Measurements from ENCODE around the gene NLRC4. TPM values are rescaled to one million over a fixed set of nuclear protein-coding genes. Genes with fewer than 3 reads are reported as not detected.

NLRC4 gene
- total and polyA plus RNA-seq, 2 of the 4 experiments (the other 2 are of a cell fraction), result not detected

DNA sequence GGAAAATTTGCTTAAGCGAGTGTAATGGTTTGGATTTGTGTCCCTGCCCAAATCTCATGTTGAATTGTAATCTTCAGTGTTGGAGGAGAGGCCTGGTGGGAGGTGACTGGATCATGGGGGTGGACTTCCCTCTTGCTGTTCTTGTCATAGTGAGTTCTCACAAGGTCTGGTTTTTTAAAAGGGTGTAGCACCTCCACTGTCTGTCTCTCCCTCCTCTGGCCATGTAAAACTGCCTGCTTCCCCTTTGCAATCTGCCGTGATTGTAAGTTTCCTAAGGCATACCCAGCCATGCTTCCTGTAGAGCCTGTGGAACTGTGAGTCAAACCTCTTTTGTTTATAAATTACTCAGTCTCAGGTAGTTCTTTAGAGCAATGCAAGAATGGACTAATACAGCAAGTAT, 19.6 kb upstream of the NLRC4 start:
- 0 out of 2 replicates have a peak overlapping the region, but pooled peaks have one; percentile 24 for H3K14ac ChIP-seq (replicated peaks; ENCODE audit: low read depth, low read length)
- no peak overlapping the region for H4K5ac ChIP-seq (ENCODE audit: low read depth, low read length)
- H3K36me3 ChIP-seq (ENCODE audit: control insufficient read depth, insufficient read depth, low read length), result peaks cover 12% of the 10 kb centered on the region
- dilution Hi-C loops (cut with HindIII; ENCODE audit: low sequenced_read_pairs, unreplicated experiment), result no loop called here
- peaks cover 3% of the 10 kb centered on the region for H3K9me1 ChIP-seq (ENCODE audit: insufficient read depth, low read length)
- TF ChIP-seq RAD21 (IDR thresholded peaks at IDR 0.05; ENCODE audit: low read length), result no peak
- no peak for TF ChIP-seq NFE2L2 (IDR thresholded peaks at IDR 0.05; ENCODE audit: low read depth, low read length)
- TF ChIP-seq BHLHE40 (IDR thresholded peaks at IDR 0.05; ENCODE audit: low read depth, low read length), result no peak
- TF ChIP-seq CHD1 (IDR thresholded peaks at IDR 0.05; ENCODE audit: low read depth, low read length), result no peak
- TF ChIP-seq, protein P1, sequence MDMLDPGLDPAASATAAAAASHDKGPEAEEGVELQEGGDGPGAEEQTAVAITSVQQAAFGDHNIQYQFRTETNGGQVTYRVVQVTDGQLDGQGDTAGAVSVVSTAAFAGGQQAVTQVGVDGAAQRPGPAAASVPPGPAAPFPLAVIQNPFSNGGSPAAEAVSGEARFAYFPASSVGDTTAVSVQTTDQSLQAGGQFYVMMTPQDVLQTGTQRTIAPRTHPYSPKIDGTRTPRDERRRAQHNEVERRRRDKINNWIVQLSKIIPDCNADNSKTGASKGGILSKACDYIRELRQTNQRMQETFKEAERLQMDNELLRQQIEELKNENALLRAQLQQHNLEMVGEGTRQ (IDR thresholded peaks at IDR 0.05; ENCODE audit: low read depth, low read length), result no peak
- TF ChIP-seq, protein P2, sequence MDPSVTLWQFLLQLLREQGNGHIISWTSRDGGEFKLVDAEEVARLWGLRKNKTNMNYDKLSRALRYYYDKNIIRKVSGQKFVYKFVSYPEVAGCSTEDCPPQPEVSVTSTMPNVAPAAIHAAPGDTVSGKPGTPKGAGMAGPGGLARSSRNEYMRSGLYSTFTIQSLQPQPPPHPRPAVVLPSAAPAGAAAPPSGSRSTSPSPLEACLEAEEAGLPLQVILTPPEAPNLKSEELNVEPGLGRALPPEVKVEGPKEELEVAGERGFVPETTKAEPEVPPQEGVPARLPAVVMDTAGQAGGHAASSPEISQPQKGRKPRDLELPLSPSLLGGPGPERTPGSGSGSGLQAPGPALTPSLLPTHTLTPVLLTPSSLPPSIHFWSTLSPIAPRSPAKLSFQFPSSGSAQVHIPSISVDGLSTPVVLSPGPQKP (IDR thresholded peaks at IDR 0.05; ENCODE audit: borderline replicate concordance, low read depth, low read length), result no peak
- TF ChIP-seq CEBPB (IDR thresholded peaks at IDR 0.05; ENCODE audit: low read depth, low read length), result no peak
- TF ChIP-seq FOS (IDR thresholded peaks at IDR 0.05; ENCODE audit: low read depth, low read length), result no peak
- TF ChIP-seq MXI1 (IDR thresholded peaks at IDR 0.05; ENCODE audit: borderline replicate concordance, low read depth, low read length), result no peak
- no peak for TF ChIP-seq MAZ (IDR thresholded peaks at IDR 0.05; ENCODE audit: borderline replicate concordance, low read depth, low read length)
- no peak for TF ChIP-seq MAFK (IDR thresholded peaks at IDR 0.05; ENCODE audit: low read depth, low read length)
- ATAC-seq (ENCODE audit: low read depth) (peak; percentile 50), DNase-seq (peak; percentile 68)
- no peak overlapping the region for H2BK15ac ChIP-seq (ENCODE audit: low read depth, low read length)
- ChIA-PET POLR2A (ENCODE audit: unreplicated experiment) (no interaction called here), CTCF (interaction anchor here (0.5 kb wide), 1 partner anchor 89 kb away, joined by 4 read pairs; no protein-coding TSS in a partner anchor)
- BruUV-seq (replicated peaks), result no TSS peak
- H3K9ac ChIP-seq (ENCODE audit: low read depth, low read length), result no peak overlapping the region
- peak overlapping the region; percentile 29; the same call in 1 of the 2 replicates for H3K4me2 ChIP-seq (ENCODE audit: low read depth, low read length)
- no peaks in the 10 kb centered on the region for H3K27me3 ChIP-seq (ENCODE audit: control insufficient read depth, insufficient read depth, low read length)
- no peak overlapping the region for H2AK5ac ChIP-seq (ENCODE audit: low read depth, low read length)
- H3K18ac ChIP-seq (ENCODE audit: low read depth, low read length), result no peak overlapping the region
- WGBS, 2 experiments (ENCODE audit: extremely low coverage in 2 of 2, insufficient read length in 1 of 2), result no CpG with 5 or more reads among the region's 2 CpGs
- peak overlapping the region; percentile 7; the same call in 1 of the 2 replicates for H3K27ac ChIP-seq (ENCODE audit: insufficient read depth, low read length)
- intact Hi-C loops (cut with micrococcal nuclease), result no loop called here
- H4K20me1 ChIP-seq (ENCODE audit: insufficient read depth, low read length), result peaks cover 8% of the 10 kb centered on the region
- H3K56ac ChIP-seq (ENCODE audit: extremely low read depth, insufficient read depth, low read length), result no peak overlapping the region
- in situ Hi-C loops (cut with MboI; ENCODE audit: low sequenced_read_pairs), result no loop called here
- peaks cover 18 to 53% of the 10 kb centered on the region in 2 experiments for H3K79me1 ChIP-seq (ENCODE audit: low read depth in 1 of 2, low read length in 2 of 2)
- H2BK120ac ChIP-seq (ENCODE audit: low read depth, low read length), result no peak overlapping the region
- no peak overlapping the region for H2AK9ac ChIP-seq (replicated peaks; ENCODE audit: low read depth, low read length, poor library complexity)
- H3K4me1 ChIP-seq (ENCODE audit: control insufficient read depth, insufficient read depth, low read length), result peaks cover 7% of the 10 kb centered on the region
- H2BK20ac ChIP-seq (ENCODE audit: low read depth, low read length), result no peak overlapping the region
- peak overlapping the region; percentile 43; the same call in 1 of the 2 replicates for H3K23ac ChIP-seq (ENCODE audit: low read depth, low read length)
- peak overlapping the region; percentile 56 for H2BK5ac ChIP-seq (ENCODE audit: low read depth, low read length, poor library complexity, severe bottlenecking)
- H4K8ac ChIP-seq (ENCODE audit: low read depth in 2 of 2, low read length in 2 of 2), result no peak overlapping the region
- H4K91ac ChIP-seq (ENCODE audit: insufficient read depth, low read depth, low read length), result no peak overlapping the region
- H3K9me3 ChIP-seq (ENCODE audit: control insufficient read depth, insufficient read depth, low read length), result no peaks in the 10 kb centered on the region
- H3K4ac ChIP-seq (ENCODE audit: low read depth, low read length), result no peak overlapping the region
- H3K4me3 ChIP-seq (ENCODE audit: insufficient read depth, low read depth, low read length), result no peak overlapping the region
- no peak overlapping the region for H2AFZ ChIP-seq (replicated peaks; ENCODE audit: low read length, poor library complexity)
